GM20431 (cell line): ENCODE results near the gene CLDN6.

Experiments used
- in situ Hi-C: fragments of 300-500 bp; cut with MseI, MboI; formaldehyde crosslinking; loops from one replicate; pipeline ENCODE4 v1.15.0; 2020; ENCODE audit warnings: low sequenced_read_pairs; ENCODE audit not compliant: unreplicated experiment

Gene CLDN6

GRCh38 chr16:2992383-2993081 lies 25.5 kb downstream of the CLDN6 start:
- in situ Hi-C loops = no loop called here

GRCh38 chr16:2991566-2992261 lies 26.3 kb downstream of the CLDN6 start:
- in situ Hi-C loops = no loop called here

GRCh38 chr16:2990891-2991290 lies 27.1 kb downstream of the CLDN6 start:
- in situ Hi-C loops = no loop called here

- in situ Hi-C loops = no loop called here
Observed at GRCh38 chr16:2988590-2989099, 29.3 kb downstream of the CLDN6 start.

- in situ Hi-C loops = no loop called here
Observed at GRCh38 chr16:2987833-2988232, 30.1 kb downstream of the CLDN6 start.

- in situ Hi-C loops = no loop called here
Observed at GRCh38 chr16:2987286-2987685, 30.7 kb downstream of the CLDN6 start.

- in situ Hi-C loops = no loop called here
Observed at GRCh38 chr16:2986623-2987188, 31.3 kb downstream of the CLDN6 start.

GRCh38 chr16:2985893-2986355 lies 32.1 kb downstream of the CLDN6 start:
- in situ Hi-C loops = no loop called here

GRCh38 chr16:2985462-2985861 lies 32.5 kb downstream of the CLDN6 start:
- in situ Hi-C loops = no loop called here

- in situ Hi-C loops = no loop called here
Observed at GRCh38 chr16:2983706-2984136, 34.3 kb downstream of the CLDN6 start.

GRCh38 chr16:2982402-2982801 lies 35.6 kb downstream of the CLDN6 start:
- in situ Hi-C loops = no loop called here

GRCh38 chr16:2981899-2982250 lies 36.1 kb downstream of the CLDN6 start:
- in situ Hi-C loops = no loop called here

- in situ Hi-C loops = no loop called here
Observed at GRCh38 chr16:2981177-2981898, 36.6 kb downstream of the CLDN6 start.

- in situ Hi-C loops = no loop called here
Observed at GRCh38 chr16:2980227-2981176, 37.5 kb downstream of the CLDN6 start, which contains the start of gene PKMYT1. Gene PKMYT1 (minus strand): TSS chr16:2980446. CDS start chr16:2979657, 789 bp downstream.

- in situ Hi-C loops = no loop called here
Observed at GRCh38 chr16:2979669-2980226, 38.2 kb downstream of the CLDN6 start.

GRCh38 chr16:2977440-2977839 lies 40.5 kb downstream of the CLDN6 start:
- in situ Hi-C loops = no loop called here

GRCh38 chr16:2976673-2977072 lies 41.3 kb downstream of the CLDN6 start:
- in situ Hi-C loops = no loop called here

- in situ Hi-C loops = no loop called here
Observed at GRCh38 chr16:2976201-2976600, 41.8 kb downstream of the CLDN6 start.

- in situ Hi-C loops = no loop called here
Observed at GRCh38 chr16:2975161-2975795, 42.7 kb downstream of the CLDN6 start.
